Activated CD4-positive, alpha-beta memory T cell treated with anti-CD3 and anti-CD28 coated beads, Interleukin-2, amount 10 ng/mL, durations not matched to agents 7 days and 5 days (primary cell): Measurements from ENCODE around the gene TMEM150B. TPM values are rescaled to one million over a fixed set of nuclear protein-coding genes. Genes with fewer than 3 reads are reported as not detected.

Experiments
- CTCF ChIA-PET: fragments of 350-600 bp; sonication (Branson Sonifier 250); formaldehyde crosslinking; loops from one replicate; lab custom pipeline; 2021; ENCODE audit warnings: antibody characterized with exemption, inconsistent platforms; lab: Charles Lee
- POLR2A ChIA-PET: fragments of 350-600 bp; sonication (Branson Sonifier 250); formaldehyde crosslinking; loops from one replicate; lab custom pipeline; 2021; ENCODE audit warnings: antibody characterized with exemption; lab: Charles Lee
- DNase-seq: peaks from one replicate; pipeline ENCODE4 v3.0.0-alpha.2; 2020
- H3K27ac Mint-ChIP-seq: one replicate; pipeline ENCODE4 v1.8.0; 2021; ENCODE audit warnings: mild to moderate bottlenecking, mixed read lengths
- H3K27me3 Mint-ChIP-seq: one replicate; pipeline ENCODE4 v1.8.0; 2021; ENCODE audit warnings: mixed read lengths
- H3K36me3 Mint-ChIP-seq: one replicate; pipeline ENCODE4 v1.8.0; 2021; ENCODE audit warnings: low read depth, mixed read lengths
- H3K4me1 Mint-ChIP-seq: one replicate; pipeline ENCODE4 v1.8.0; 2021; ENCODE audit warnings: mixed read lengths
- H3K4me3 Mint-ChIP-seq: one replicate; pipeline ENCODE4 v1.8.0; 2021; ENCODE audit warnings: mild to moderate bottlenecking, mixed read lengths
- H3K9me3 Mint-ChIP-seq: one replicate; pipeline ENCODE4 v1.8.0; 2021; ENCODE audit warnings: mixed read lengths
- total RNA-seq, 2 experiments: library from RNA; stranded (reverse); gene quantifications; one replicate each; pipeline ENCODE4 v1.2.3, GENCODE V29; 2021

Gene TMEM150B
- total RNA-seq, 2 experiments from 2014 or later, result 1.0 to 2.0 TPM

DNA sequence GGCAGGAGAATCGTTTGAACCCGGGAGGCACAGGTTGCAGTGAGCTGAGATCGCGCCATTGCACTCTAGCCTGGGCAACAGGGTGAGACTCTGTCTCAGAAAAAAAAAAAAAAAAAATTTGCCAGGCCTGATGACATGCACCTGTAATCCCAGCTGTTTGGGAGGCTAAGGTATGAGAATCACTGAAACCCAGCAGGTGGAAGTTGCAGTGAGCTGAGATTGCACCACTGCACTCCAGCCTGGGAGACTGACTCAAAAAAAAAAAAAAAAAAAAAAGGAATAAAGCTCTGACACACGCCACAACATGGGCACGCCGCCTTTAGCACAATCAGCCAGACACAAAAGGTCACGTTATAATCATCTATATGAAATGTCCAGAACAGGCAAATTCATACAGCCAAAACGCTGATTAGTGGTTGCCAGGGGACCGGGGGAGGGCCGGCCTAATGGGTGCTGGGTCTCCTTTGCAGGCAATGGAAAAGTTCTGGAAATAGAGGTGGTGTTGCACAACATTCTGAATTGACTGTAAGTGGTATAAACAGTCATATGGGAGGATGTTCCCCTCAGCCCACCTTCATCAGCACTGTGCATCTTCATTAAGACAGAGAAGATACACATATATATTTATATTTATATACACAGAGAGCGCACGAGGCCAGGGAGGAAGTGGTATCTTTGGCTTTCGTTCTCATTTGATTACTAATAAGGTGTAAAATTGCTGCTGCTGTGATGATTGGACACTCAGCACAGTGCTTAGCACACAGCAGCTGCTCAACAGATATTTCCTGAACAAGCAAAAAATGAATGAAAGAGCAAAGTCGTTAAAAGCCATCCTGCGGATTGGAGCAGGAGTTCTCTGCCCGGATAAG is 49.1 kb downstream of the TMEM150B start:
- peaks cover 29% of the 10 kb centered on the region for H3K36me3 Mint-ChIP-seq
- DNase-seq, result peak; percentile 49
- ChIA-PET POLR2A (interaction anchor here (2.1 to 6.9 kb wide), 4 partner anchors 16 to 158 kb away, joined by 8 to 96 read pairs (median 44); partner anchors contain the start of genes PPP1R12C, PPP6R1 and UBE2S), CTCF (interaction anchor here (0.7 to 3.0 kb wide), 4 partner anchors 16 to 26 kb away, joined by 3 to 13 read pairs (median 11); no protein-coding TSS in a partner anchor)
- peak overlapping the region; percentile 97 for H3K27ac Mint-ChIP-seq
- H3K4me1 Mint-ChIP-seq, result peaks cover 47% of the 10 kb centered on the region
- H3K27me3 Mint-ChIP-seq, result no peaks in the 10 kb centered on the region
- H3K9me3 Mint-ChIP-seq, result no peaks in the 10 kb centered on the region
- H3K4me3 Mint-ChIP-seq, result peak overlapping the region; percentile 59

GRCh38 chr19:55273978-55274707 is 51.0 kb downstream of the TMEM150B start:
- H3K36me3 Mint-ChIP-seq, result peaks cover 32% of the 10 kb centered on the region
- no peaks in the 10 kb centered on the region for H3K27me3 Mint-ChIP-seq
- no peaks in the 10 kb centered on the region for H3K9me3 Mint-ChIP-seq
- H3K4me1 Mint-ChIP-seq, result peaks cover 29% of the 10 kb centered on the region
- no peak overlapping the region for H3K27ac Mint-ChIP-seq
- POLR2A ChIA-PET, result interaction anchor here (6.9 kb wide), 1 partner anchor 14 kb away, joined by 81 read pairs; the partner anchor contains the start of gene PPP6R1
- CTCF ChIA-PET, result no interaction called here
- no peak overlapping the region for H3K4me3 Mint-ChIP-seq
- no peak for DNase-seq

DNA sequence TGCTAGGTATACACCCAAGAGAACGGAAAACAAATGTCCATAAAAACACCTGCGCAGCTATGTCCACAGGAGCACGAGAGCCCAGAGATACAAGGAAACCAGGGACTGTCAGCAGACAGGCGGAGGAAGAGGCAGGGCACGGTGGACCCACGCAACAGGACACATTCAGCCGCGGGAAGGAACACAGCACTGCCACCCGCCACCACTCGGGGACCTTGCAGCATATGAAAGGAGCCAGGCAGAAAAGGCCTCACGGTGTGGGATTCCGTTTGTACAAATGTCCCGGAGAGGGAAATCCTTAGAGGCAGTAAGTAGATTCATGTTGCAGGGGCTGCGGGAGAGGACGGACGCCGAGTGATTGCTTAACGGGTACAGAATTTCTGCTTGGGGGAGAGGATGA is 53.0 kb downstream of the TMEM150B start:
- ChIA-PET POLR2A (interaction anchor here (2.0 kb wide), 1 partner anchor 13 kb away, joined by 6 read pairs; the partner anchor contains the start of gene PPP6R1), CTCF (no interaction called here)
- H3K36me3 Mint-ChIP-seq, result peaks cover 32% of the 10 kb centered on the region
- H3K27ac Mint-ChIP-seq, result no peak overlapping the region
- H3K9me3 Mint-ChIP-seq, result no peaks in the 10 kb centered on the region
- no peak overlapping the region for H3K4me3 Mint-ChIP-seq
- DNase-seq, result no peak
- no peaks in the 10 kb centered on the region for H3K27me3 Mint-ChIP-seq
- H3K4me1 Mint-ChIP-seq, result peaks cover 16% of the 10 kb centered on the region

- Mint-ChIP-seq H3K9me3 (peaks cover 7% of the 10 kb centered on the region), H3K27ac (no peak overlapping the region), H3K27me3 (no peaks in the 10 kb centered on the region), H3K4me3 (no peak overlapping the region), H3K36me3 (peaks cover 34% of the 10 kb centered on the region), H3K4me1 (peaks cover 7% of the 10 kb centered on the region)
- DNase-seq, result no peak
- ChIA-PET CTCF (no interaction called here), POLR2A (interaction anchor here (1.1 to 2.5 kb wide), 2 partner anchors 11 to 31 kb away, joined by 3 to 11 read pairs; partner anchors contain the start of gene PPP6R1)
Measured at GRCh38 chr19:55270172-55270942, 54.8 kb downstream of the TMEM150B start.

DNA sequence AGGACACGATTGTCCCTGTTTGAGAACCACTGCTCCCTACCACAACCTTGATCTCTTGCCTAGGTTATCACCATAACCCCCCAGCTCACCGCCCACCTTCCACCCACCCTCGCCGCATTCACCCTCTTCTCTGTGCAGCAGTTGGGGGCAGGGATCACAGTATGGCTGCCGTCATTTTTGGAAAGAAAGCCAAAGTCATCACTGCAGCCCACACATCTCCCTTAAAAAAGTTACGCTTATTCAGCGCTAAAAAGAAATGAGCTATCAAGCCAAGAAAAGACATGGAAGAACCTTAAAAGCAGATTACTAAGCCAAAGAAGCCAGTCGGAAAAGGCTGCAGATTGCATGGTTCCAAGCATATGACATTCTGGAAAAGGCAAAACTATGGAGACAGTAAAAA is 55.8 kb downstream of the TMEM150B start:
- ChIA-PET POLR2A (interaction anchor here (1.2 to 2.5 kb wide), 2 partner anchors 10 to 115 kb away, joined by 4 to 11 read pairs; partner anchors contain the start of genes PPP6R1 and TMEM238), CTCF (no interaction called here)
- no peak for DNase-seq
- Mint-ChIP-seq H3K9me3 (peaks cover 7% of the 10 kb centered on the region), H3K27me3 (no peaks in the 10 kb centered on the region), H3K36me3 (peaks cover 31% of the 10 kb centered on the region), H3K27ac (no peak overlapping the region), H3K4me1 (peaks cover 4% of the 10 kb centered on the region), H3K4me3 (no peak overlapping the region)

- ChIA-PET POLR2A (no interaction called here), CTCF (no interaction called here)
- peaks cover 4% of the 10 kb centered on the region for H3K4me1 Mint-ChIP-seq
- no peak for DNase-seq
- no peak overlapping the region for H3K27ac Mint-ChIP-seq
- H3K36me3 Mint-ChIP-seq, result peaks cover 20% of the 10 kb centered on the region
- no peaks in the 10 kb centered on the region for H3K27me3 Mint-ChIP-seq
- no peak overlapping the region for H3K4me3 Mint-ChIP-seq
- H3K9me3 Mint-ChIP-seq, result peaks cover 7% of the 10 kb centered on the region
Measured at GRCh38 chr19:55266840-55267239, 58.3 kb downstream of the TMEM150B start.

DNA sequence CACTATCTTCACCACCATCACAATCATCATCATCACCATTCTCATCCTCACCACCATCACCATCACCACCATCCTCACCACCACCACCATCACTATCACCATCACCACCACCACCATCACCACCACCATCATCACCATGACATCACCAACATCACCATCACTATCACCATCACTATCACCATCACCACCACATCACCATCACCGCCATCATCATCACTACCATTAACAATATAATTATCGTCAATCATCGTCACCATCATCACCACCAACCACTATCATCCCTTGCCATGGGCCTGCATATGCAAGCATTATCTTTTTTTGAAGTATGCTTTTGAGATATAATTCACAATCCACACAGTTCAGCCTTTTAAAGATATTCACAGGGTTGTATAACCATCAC is 58.7 kb downstream of the TMEM150B start:
- no peak overlapping the region for H3K27ac Mint-ChIP-seq
- peaks cover 4% of the 10 kb centered on the region for H3K4me1 Mint-ChIP-seq
- no peak overlapping the region for H3K4me3 Mint-ChIP-seq
- ChIA-PET POLR2A (no interaction called here), CTCF (no interaction called here)
- H3K36me3 Mint-ChIP-seq, result peaks cover 20% of the 10 kb centered on the region
- peaks cover 7% of the 10 kb centered on the region for H3K9me3 Mint-ChIP-seq
- no peaks in the 10 kb centered on the region for H3K27me3 Mint-ChIP-seq
- DNase-seq, result no peak

- POLR2A ChIA-PET, result no interaction called here
- Mint-ChIP-seq H3K4me3 (no peak overlapping the region), H3K36me3 (peaks cover 20% of the 10 kb centered on the region), H3K27me3 (no peaks in the 10 kb centered on the region), H3K27ac (no peak overlapping the region), H3K9me3 (peaks cover 7% of the 10 kb centered on the region), H3K4me1 (peaks cover 4% of the 10 kb centered on the region)
- CTCF ChIA-PET, result no interaction called here
- no peak for DNase-seq
Measured at GRCh38 chr19:55265723-55266386, 59.3 kb downstream of the TMEM150B start.

GRCh38 chr19:55265173-55265572 is 60.0 kb downstream of the TMEM150B start:
- peaks cover 7% of the 10 kb centered on the region for H3K9me3 Mint-ChIP-seq
- no peak for DNase-seq
- peaks cover 16% of the 10 kb centered on the region for H3K36me3 Mint-ChIP-seq
- no peak overlapping the region for H3K27ac Mint-ChIP-seq
- no peaks in the 10 kb centered on the region for H3K27me3 Mint-ChIP-seq
- H3K4me3 Mint-ChIP-seq, result no peak overlapping the region
- CTCF ChIA-PET, result no interaction called here
- POLR2A ChIA-PET, result no interaction called here
- peaks cover 9% of the 10 kb centered on the region for H3K4me1 Mint-ChIP-seq

- H3K4me1 Mint-ChIP-seq, result peaks cover 10% of the 10 kb centered on the region
- peaks cover 17% of the 10 kb centered on the region for H3K36me3 Mint-ChIP-seq
- no peak for DNase-seq
- no peaks in the 10 kb centered on the region for H3K27me3 Mint-ChIP-seq
- H3K9me3 Mint-ChIP-seq, result peaks cover 7% of the 10 kb centered on the region
- H3K27ac Mint-ChIP-seq, result no peak overlapping the region
- no peak overlapping the region for H3K4me3 Mint-ChIP-seq
- CTCF ChIA-PET, result no interaction called here
- POLR2A ChIA-PET, result no interaction called here
Measured at GRCh38 chr19:55264531-55264930, 60.6 kb downstream of the TMEM150B start.
